ENCODE results near the gene BLVRA. TPM values are rescaled to one million over a fixed set of nuclear protein-coding genes. Genes with fewer than 3 reads are reported as not detected.

The BLVRA gene
- total RNA-seq, 1 donor from 2014 or later, result 36.1 TPM

GRCh38 chr7:43735802-43736603, 22.5 kb upstream of the BLVRA start:
- intact Hi-C loops (cut with DNase I), result no loop called here
- Histone ChIP-seq H3K4me3 (no peak overlapping the region), H3K27ac (no peak overlapping the region), H3K36me3 (no peaks in the 10 kb centered on the region), H3K9me3 (no peaks in the 10 kb centered on the region), H3K27me3 (no peaks in the 10 kb centered on the region), H3K4me1 (no peaks in the 10 kb centered on the region)
- DNase-seq (ENCODE audit: low spot score in 2 of 2), result no peak
- TF ChIP-seq, protein P1, sequence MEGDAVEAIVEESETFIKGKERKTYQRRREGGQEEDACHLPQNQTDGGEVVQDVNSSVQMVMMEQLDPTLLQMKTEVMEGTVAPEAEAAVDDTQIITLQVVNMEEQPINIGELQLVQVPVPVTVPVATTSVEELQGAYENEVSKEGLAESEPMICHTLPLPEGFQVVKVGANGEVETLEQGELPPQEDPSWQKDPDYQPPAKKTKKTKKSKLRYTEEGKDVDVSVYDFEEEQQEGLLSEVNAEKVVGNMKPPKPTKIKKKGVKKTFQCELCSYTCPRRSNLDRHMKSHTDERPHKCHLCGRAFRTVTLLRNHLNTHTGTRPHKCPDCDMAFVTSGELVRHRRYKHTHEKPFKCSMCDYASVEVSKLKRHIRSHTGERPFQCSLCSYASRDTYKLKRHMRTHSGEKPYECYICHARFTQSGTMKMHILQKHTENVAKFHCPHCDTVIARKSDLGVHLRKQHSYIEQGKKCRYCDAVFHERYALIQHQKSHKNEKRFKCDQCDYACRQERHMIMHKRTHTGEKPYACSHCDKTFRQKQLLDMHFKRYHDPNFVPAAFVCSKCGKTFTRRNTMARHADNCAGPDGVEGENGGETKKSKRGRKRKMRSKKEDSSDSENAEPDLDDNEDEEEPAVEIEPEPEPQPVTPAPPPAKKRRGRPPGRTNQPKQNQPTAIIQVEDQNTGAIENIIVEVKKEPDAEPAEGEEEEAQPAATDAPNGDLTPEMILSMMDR (IDR thresholded peaks at IDR 0.05), result no peak

- no peaks in the 10 kb centered on the region for H3K36me3 ChIP-seq
- H3K27me3 ChIP-seq, result no peaks in the 10 kb centered on the region
- DNase-seq (ENCODE audit: low spot score in 2 of 2), result no peak
- H3K4me1 ChIP-seq, result no peaks in the 10 kb centered on the region
- intact Hi-C loops (cut with DNase I), result no loop called here
- no peaks in the 10 kb centered on the region for H3K9me3 ChIP-seq
- TF ChIP-seq, protein P1 (IDR thresholded peaks at IDR 0.05), result no peak
- no peak overlapping the region for H3K27ac ChIP-seq
- no peak overlapping the region for H3K4me3 ChIP-seq
These were observed 20.9 kb upstream of the BLVRA start for GRCh38 chr7:43737467-43738127.

GRCh38 chr7:43742692-43743091, 15.8 kb upstream of the BLVRA start:
- intact Hi-C loops (cut with DNase I), result no loop called here
- Histone ChIP-seq H3K4me3 (no peak overlapping the region), H3K9me3 (no peaks in the 10 kb centered on the region), H3K27me3 (no peaks in the 10 kb centered on the region), H3K4me1 (no peaks in the 10 kb centered on the region), H3K27ac (no peak overlapping the region), H3K36me3 (no peaks in the 10 kb centered on the region)
- no peak for DNase-seq (ENCODE audit: low spot score in 2 of 2)
- TF ChIP-seq, protein P1 (IDR thresholded peaks at IDR 0.05), result no peak

DNA sequence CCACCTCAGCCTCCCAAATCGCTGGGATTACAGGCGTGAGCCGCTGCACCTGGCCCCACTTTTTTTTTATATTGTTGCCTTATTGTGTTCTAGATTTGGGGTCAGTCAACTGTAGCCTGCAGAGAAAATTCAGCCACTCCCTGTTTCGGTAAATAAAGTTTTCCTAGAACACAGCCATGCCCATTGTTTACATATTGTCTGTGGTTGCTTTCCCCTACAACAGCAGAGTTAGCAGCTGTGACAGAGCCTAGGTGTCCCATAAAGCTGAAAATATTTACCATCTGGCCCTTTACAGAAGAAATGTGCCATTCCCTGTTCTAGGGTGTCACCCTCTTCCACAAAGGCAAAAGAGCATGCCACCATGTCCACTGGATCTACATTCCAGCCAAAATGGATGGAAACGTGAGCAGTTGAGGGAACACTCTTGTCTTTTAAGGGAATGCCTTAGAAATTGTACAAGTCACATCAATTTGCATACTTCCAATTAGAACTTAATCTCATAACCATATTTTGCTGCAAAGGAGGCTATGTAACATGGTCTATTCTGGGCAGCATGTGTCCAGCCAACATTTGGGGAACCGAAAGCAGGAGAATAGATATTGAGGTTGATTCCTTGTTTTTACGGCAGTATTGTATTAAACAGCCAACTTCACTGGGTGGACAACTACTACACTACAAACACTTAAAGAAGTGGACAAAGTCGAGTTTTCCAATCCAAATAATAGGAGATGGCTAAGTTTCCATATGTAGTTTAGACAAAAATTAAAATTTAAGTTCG, 11.0 kb upstream of the BLVRA start:
- Histone ChIP-seq H3K4me3 (no peak overlapping the region), H3K4me1 (no peaks in the 10 kb centered on the region), H3K27me3 (no peaks in the 10 kb centered on the region), H3K9me3 (no peaks in the 10 kb centered on the region), H3K27ac (no peak overlapping the region), H3K36me3 (no peaks in the 10 kb centered on the region)
- DNase-seq (ENCODE audit: low spot score in 2 of 2), result no peak
- TF ChIP-seq, protein P1 (IDR thresholded peaks at IDR 0.05), result no peak
- intact Hi-C loops (cut with DNase I), result no loop called here

DNA sequence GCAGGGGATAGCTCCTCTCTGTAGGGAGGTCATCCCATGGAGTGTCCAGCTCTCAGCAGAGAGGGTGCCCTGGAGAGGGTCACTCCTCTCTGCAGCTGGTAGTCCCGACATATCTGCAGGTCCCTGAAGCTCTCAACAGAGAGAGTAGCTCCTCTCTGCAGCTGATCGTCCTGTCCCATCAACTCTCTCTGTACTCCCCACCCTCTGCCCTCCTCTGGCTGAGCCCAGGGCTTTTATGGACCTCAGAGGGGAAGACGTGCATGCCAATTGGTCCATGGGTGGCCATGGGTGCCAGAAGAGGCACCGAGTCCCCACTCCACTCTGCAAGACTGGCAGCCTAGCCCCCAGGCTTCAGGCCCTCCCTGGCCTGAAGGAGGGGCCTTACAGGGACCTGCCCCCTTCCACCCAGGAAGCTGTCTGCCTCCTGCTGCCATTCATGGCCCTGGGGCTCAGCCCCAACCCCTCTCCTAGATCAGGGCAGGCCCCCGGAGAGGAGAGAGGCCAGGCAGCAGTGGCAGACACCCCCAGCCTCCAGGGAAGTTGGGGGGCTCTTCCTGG, 9.0 kb upstream of the BLVRA start:
- H3K36me3 ChIP-seq, result no peaks in the 10 kb centered on the region
- no peak overlapping the region for H3K4me3 ChIP-seq
- H3K9me3 ChIP-seq, result no peaks in the 10 kb centered on the region
- no peak overlapping the region for H3K27ac ChIP-seq
- intact Hi-C loops (cut with DNase I), result no loop called here
- H3K4me1 ChIP-seq, result no peaks in the 10 kb centered on the region
- no peaks in the 10 kb centered on the region for H3K27me3 ChIP-seq
- no peak for DNase-seq (ENCODE audit: low spot score in 2 of 2)
- TF ChIP-seq, protein P1 (IDR thresholded peaks at IDR 0.05), result no peak
